Fibroblast of skin of scalp (primary cell): Measurements from ENCODE around the gene MMP27.
A peak's percentile ranks its signal among the peaks of the same experiment; 100 is the strongest.

Experiments used
- DNase-seq: peaks from one replicate; pipeline ENCODE4 v3.0.0-alpha.2; 2013

MMP27 gene

GRCh38 chr11:102695201-102695600 lies 10.4 kb downstream of the MMP27 start:
- DNase-seq = no peak

DNA sequence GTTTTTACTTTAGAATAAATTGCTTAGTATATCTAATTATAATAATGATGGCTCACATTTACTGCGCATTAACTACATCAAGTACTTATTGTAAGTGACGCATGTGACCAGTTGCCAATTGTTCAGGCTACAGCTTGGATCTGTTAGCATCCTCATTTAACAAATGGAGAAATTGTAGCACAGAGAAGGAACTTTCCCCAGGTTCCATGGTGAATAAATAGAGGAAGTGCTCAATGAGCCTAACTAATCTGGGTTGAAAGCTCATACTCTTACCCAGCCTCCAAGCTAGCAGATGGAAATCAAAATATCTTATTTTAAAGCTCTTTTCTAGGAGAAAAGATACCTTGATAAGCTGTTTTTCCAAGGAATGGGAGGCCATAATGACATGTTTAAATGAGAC lies 19.8 kb downstream of the MMP27 start:
- no peak for DNase-seq

DNA sequence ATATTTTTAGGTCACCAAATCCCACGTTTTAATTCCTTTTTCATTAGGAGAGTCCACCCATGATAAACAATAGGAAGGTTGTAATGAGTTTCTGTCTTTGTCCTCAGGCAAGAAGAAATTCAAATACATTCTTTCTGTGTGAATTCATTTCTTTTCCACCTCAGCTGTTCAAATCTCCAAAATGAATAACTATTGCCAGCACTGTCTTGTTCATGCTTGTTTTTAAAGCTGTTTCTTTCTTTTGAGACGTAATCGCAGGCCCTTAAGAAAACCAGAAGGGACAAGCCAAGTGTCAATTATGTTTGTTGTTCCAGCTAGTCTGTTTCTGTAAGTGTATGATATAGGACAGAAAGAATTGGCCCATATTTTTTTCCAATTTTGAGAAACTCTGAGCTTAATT lies 20.2 kb downstream of the MMP27 start:
- peak; percentile 13 for DNase-seq

- no peak for DNase-seq
Measured at GRCh38 chr11:102683277-102683676, 22.3 kb downstream of the MMP27 start.

DNA sequence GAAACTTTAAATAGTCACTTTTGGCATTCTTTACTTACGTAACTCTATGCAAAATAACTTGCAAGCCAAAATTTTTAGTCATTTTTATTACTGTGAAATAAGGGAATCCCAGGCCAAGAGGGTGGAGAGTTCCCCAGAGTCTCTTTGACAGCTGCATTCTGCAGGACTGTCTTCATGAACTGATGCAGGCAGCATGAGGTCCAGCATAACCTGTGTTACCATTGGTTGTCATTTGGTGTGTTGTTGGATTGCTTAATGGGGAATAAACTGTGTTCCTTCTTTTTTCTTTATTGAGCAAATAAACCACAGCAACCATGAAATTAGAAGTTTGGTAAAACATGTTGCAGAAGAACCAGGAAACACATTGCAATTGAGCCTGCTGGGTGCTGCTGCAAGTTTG lies 24.6 kb downstream of the MMP27 start:
- DNase-seq = peak; percentile 47

DNA sequence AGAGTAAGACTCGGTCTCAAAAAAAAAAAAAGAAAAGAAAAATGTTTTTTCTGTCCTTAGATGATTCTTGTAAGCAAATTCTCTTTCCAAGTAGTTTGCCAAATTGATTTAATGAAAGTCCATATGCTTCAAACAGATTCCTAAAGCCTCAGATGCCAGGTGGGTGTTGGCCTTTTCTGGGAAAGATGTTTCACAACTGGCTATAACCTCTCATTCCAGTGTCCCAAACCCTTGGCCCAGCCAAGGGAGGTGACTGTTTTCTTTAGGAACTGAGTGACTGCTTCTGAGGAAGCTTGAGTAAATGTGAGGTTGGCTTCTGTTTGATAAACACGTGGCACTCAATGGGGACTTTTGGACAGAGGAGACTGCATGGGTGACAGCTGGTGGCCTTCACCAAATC lies 27.5 kb downstream of the MMP27 start:
- DNase-seq = no peak

- no peak for DNase-seq
Measured at GRCh38 chr11:102676084-102676483, 29.5 kb downstream of the MMP27 start.

DNA sequence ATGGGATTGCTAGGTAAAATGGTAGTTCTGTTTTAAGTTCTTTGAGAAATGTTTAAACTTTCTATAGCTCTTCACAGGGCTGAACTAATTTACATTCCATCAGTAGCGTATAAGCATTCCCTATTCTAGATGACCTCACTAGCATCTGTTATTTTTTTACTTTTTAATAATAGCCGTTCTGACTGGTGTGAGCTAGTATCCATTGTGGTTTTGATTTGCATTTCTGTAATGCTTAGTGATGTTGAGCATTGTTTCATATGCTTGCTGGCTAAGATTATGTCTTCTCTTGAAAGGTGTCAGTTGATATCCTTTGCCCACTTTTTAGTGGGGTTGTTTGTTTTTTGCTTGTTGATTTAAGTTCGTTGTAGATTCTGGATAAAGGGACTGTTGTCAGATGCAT lies 35.9 kb downstream of the MMP27 start:
- peak; percentile 60 for DNase-seq

DNA sequence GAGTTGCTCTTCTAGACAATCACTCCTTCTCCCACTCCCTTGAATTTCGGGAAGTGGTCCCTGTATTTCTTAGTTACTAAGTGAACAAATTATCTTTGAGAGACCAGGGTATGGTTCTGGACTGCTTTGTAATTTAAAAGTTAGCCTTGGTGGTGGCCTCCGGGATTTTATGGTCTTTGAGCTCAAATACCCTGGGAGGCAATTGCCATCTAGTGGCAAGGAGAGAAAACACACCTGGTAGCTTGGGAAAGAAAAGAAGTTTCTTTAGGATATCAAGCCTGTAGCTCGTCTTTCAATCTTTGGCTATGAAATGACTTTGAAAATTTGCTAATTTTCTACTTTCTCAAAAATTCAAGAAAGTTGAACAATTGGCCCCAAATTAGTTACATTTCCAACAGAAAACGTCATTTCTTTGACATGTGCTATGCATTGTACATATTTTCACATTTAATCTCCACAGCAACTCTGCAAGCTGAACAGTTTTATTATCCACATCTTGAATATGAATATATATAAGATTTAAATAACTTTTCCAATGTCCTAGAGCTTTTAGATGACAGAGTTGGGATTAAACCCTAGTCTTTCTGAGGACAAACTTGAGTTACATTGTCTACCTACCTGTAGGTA lies 39.1 kb downstream of the MMP27 start:
- DNase-seq = peak; percentile 60

DNA sequence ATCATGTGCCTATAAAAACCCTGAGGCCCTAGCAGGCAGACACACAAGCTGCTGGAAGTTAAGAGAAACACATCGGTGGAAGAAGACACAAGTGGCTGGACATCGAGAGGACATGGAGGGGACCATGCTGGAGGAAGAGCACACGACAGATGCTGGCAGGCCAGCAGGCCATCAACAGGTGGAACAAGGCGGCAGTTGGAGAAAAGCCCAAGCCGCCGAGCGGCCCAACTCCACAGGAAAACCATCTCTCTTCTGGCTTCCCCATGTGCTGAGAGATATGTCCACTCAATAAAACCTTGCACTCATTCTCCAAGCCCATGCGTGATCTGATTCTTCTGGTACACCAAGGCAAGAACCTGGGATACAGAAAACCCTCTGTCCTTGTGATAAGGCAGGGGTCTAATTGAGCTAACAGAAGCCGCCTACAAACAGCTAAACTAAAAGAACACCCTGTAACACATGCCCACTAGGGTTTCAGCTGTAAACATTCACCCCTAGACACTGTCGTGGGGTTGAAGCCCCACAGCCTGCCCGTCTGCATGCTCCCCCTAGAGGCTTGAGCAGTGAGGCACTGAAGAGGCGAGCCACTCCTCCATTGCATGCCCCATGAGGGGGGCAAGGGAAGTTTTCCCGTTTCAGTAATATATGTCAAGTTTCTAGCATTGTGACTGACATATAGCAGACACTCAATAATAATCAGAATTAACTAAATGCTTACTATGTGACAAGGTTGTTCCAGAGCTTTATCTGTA lies 41.4 kb downstream of the MMP27 start:
- peak; percentile 15 for DNase-seq

GRCh38 chr11:102662607-102663006 lies 43.0 kb downstream of the MMP27 start:
- DNase-seq = no peak

DNA sequence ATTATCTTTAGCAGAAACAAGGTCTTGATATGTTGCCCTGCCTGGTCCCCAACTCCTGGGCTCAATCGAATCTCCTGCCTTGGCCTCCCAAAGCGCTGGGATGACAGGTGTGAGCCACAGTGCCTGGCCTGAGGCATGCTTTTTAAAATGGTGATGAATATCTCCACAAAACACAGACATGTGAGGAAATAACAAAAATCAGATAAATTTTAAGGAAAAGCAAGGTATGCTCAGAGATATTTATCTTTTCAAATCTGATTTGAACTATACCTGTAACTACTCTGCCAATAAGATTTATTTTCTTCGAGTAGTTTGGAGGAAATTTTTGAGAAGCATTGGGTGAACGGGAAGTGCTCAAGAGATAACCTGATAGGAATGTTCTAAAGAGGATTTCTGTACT lies 44.5 kb downstream of the MMP27 start:
- no peak for DNase-seq

DNA sequence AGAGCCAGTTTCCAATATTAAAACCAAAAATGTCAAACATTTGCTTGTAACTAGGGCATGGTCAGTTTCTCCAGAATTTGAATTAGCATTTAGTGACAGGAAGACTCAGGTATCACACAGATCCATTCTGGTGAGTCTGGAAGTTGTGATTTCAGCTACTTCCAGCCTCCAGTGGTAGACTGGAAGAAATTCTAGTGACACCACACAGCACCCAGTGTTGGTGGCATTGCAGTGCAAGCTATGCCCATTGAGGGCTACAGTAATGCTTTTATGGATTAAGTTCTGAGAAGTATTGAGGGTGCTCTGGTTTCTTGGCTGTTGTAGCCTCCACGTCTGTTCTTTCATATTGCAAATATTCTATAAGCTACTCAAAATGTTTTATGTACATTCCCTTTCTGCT lies 49.0 kb downstream of the MMP27 start:
- DNase-seq = no peak

- no peak for DNase-seq
Measured at GRCh38 chr11:102655547-102655946, 50.0 kb downstream of the MMP27 start.

GRCh38 chr11:102654761-102655160 lies 50.8 kb downstream of the MMP27 start:
- no peak for DNase-seq

DNA sequence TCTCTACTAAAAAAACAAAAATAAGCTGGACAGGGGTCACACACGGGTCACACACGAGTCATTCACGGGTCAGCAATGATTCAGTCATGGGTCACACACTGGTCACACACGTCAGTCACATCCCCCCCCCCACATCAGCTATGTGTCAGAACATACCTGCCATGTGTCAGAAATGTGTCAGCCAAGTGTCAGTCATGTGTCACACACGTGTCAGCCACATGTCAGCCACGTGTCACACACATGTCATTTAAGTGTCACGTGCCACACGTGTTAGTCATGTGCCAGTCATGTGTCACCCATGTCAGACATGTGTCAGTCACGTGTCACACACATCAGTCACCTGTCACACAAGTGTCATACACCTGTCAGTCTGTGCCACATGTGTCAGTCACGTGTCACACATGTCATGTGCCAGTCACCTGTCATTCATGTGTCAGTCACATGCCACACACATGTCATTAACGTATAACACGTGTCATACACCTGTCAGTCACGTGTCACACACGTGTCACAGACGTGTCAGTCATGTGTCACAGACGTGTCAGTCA lies 51.8 kb downstream of the MMP27 start:
- DNase-seq = no peak

- DNase-seq = no peak
Measured at GRCh38 chr11:102647430-102647829, 58.1 kb downstream of the MMP27 start.

DNA sequence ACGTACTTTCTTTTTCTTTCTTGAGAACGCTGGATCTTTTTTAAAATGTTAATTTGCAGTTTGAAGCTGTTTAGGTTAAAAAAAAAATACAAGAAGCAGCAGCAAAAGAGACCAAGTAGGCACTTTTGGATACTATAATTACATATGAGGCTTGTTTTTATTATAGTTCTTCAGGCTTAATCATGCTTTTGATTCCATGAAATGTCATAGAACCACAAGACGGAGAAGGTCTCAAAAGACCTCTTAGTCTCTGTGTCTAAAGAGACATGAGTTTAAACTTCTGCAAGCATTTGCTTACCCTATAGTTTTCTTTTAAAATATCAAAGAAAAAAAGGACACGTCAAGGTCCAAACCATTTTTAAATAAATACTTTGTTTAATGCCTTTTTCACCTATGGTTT lies 61.6 kb downstream of the MMP27 start:
- DNase-seq = no peak
